Caco-2 (cell line): ENCODE data around the gene AIG1. TPM values are rescaled to one million over a fixed set of nuclear protein-coding genes. Genes with fewer than 3 reads are reported as not detected.

Source experiments
- BruUV-seq: library from RNA; stranded (reverse); fragments of 400-500 nt; replicated peaks from 2 replicates; lab custom pipeline; 2021; lab: Mats Ljungman, UMichigan
- CTCF ChIA-PET: fragments of 300-600 bp; sonication (Branson Sonifier 250); formaldehyde crosslinking; loops from one replicate; lab custom pipeline; 2022; ENCODE audit warnings: antibody characterized with exemption; lab: Charles Lee
- POLR2A ChIA-PET: fragments of 300-600 bp; sonication (Branson Sonifier 250); formaldehyde crosslinking; loops from one replicate; lab custom pipeline; 2022; ENCODE audit warnings: antibody characterized with exemption; lab: Charles Lee
- DNase-seq, 2 experiments: peaks; one replicate each; pipeline versions ENCODE4 v3.0.0 to v3.0.0-alpha.2; 2020 to 2022
- H3K27me3 ChIP-seq: replicated peaks from 2 replicates; pipeline ENCODE4 v1.6.0; 2011; ENCODE audit warnings: low read length; ENCODE audit not compliant: control insufficient read depth, insufficient read depth
- H3K36me3 ChIP-seq: 2 replicates; pipeline ENCODE4 v1.5.1; 2011; ENCODE audit warnings: low read length; ENCODE audit not compliant: control insufficient read depth, insufficient read depth
- H3K4me1 ChIP-seq: fragments of 250-450 bp; sonication (Bioruptor Pico); 2 replicates; pipeline ENCODE4 v1.5.1; 2020; ENCODE audit warnings: mild to moderate bottlenecking
- H3K4me3 ChIP-seq: 2 replicates; pipeline ENCODE4 v1.5.1; 2011; ENCODE audit warnings: low read depth, mild to moderate bottlenecking, control low read depth, low read length
- H3K9me3 ChIP-seq: fragments of 250-450 bp; sonication (Bioruptor Pico); 2 replicates; pipeline ENCODE4 v1.5.1; 2020; ENCODE audit warnings: mild to moderate bottlenecking, moderate library complexity
- H3K27ac Mint-ChIP-seq: one replicate; pipeline ENCODE4 v1.8.0; 2022; ENCODE audit warnings: mixed read lengths; ENCODE audit not compliant: unreplicated experiment
- H3K27me3 Mint-ChIP-seq: one replicate; pipeline ENCODE4 v1.8.0; 2022; ENCODE audit warnings: mixed read lengths; ENCODE audit not compliant: insufficient read depth, unreplicated experiment
- H3K36me3 Mint-ChIP-seq: one replicate; pipeline ENCODE4 v1.8.0; 2022; ENCODE audit warnings: mild to moderate bottlenecking, mixed read lengths; ENCODE audit not compliant: insufficient read depth, unreplicated experiment
- H3K4me1 Mint-ChIP-seq: one replicate; pipeline ENCODE4 v1.8.0; 2022; ENCODE audit warnings: low read depth, mixed read lengths; ENCODE audit not compliant: unreplicated experiment
- H3K4me3 Mint-ChIP-seq: one replicate; pipeline ENCODE4 v1.8.0; 2022; ENCODE audit warnings: mild to moderate bottlenecking, moderate library complexity, mixed read lengths; ENCODE audit not compliant: unreplicated experiment
- H3K9me3 Mint-ChIP-seq: one replicate; pipeline ENCODE4 v1.8.0; 2022; ENCODE audit warnings: mixed read lengths; ENCODE audit not compliant: unreplicated experiment
- CTCF ChIP-seq, 2 experiments: fragments of 200-600 bp in 1 of 2; IDR thresholded peaks; 1 replicate in 1 of 2; 2 replicates in 1 of 2; pipeline versions ENCODE4 v1.5.1 to v1.8.0; 2011 to 2022; ENCODE audit warnings: antibody characterized with exemption in 1 of 2, control low read depth in 1 of 2, inconsistent platforms in 1 of 2, low read depth in 1 of 2, low read length in 1 of 2, mild to moderate bottlenecking in 1 of 2, moderate library complexity in 1 of 2; ENCODE audit not compliant: insufficient read depth in 1 of 2, severe bottlenecking in 1 of 2, unreplicated experiment in 1 of 2
- intact Hi-C: fragments of 100-400 bp; cut with micrococcal nuclease; formaldehyde crosslinking; loops from one replicate; pipeline ENCODE4 v1.10.0; 2022; ENCODE audit not compliant: unreplicated experiment
- total RNA-seq: library from RNA; stranded (reverse); gene quantifications from 2 replicates; pipeline ENCODE4 v1.2.3, GENCODE V29; 2022

The AIG1 gene
- total RNA-seq, 1 experiment from 2014 or later = 27.6 TPM

- BruUV-seq = no TSS peak
- H3K4me3 Mint-ChIP-seq = no peak overlapping the region
- ChIA-PET CTCF (no interaction called here), POLR2A (no interaction called here)
- no peaks in the 10 kb centered on the region for H3K4me1 ChIP-seq
- H3K27me3 ChIP-seq = no peaks in the 10 kb centered on the region
- no peak for DNase-seq
- H3K36me3 Mint-ChIP-seq = no peaks in the 10 kb centered on the region
- no peaks in the 10 kb centered on the region for H3K4me1 Mint-ChIP-seq
- no peaks in the 10 kb centered on the region for H3K9me3 ChIP-seq
- no peak overlapping the region for H3K4me3 ChIP-seq
- no peaks in the 10 kb centered on the region for H3K9me3 Mint-ChIP-seq
- intact Hi-C loops = no loop called here
- H3K27ac Mint-ChIP-seq = no peak overlapping the region
- H3K36me3 ChIP-seq = no peaks in the 10 kb centered on the region
- no peak for TF ChIP-seq CTCF (IDR thresholded peaks at IDR 0.05; ENCODE audit: insufficient read depth in 1 of 2, low read depth in 1 of 2, low read length in 1 of 2, severe bottlenecking in 1 of 2, unreplicated experiment in 1 of 2)
- H3K27me3 Mint-ChIP-seq = peaks cover 3% of the 10 kb centered on the region
Observed at GRCh38 chr6:143361536-143362191, 301.0 kb downstream of the AIG1 start.

- intact Hi-C loops = no loop called here
- Histone ChIP-seq H3K27me3 (no peaks in the 10 kb centered on the region), H3K9me3 (no peaks in the 10 kb centered on the region), H3K4me1 (no peaks in the 10 kb centered on the region), H3K36me3 (no peaks in the 10 kb centered on the region), H3K4me3 (no peak overlapping the region)
- Mint-ChIP-seq H3K27me3 (peaks cover 3% of the 10 kb centered on the region), H3K4me3 (no peak overlapping the region), H3K4me1 (no peaks in the 10 kb centered on the region), H3K36me3 (no peaks in the 10 kb centered on the region), H3K27ac (no peak overlapping the region), H3K9me3 (no peaks in the 10 kb centered on the region)
- no peak for TF ChIP-seq CTCF (IDR thresholded peaks at IDR 0.05; ENCODE audit: insufficient read depth in 1 of 2, low read depth in 1 of 2, low read length in 1 of 2, severe bottlenecking in 1 of 2, unreplicated experiment in 1 of 2)
- POLR2A ChIA-PET = no interaction called here
- no TSS peak for BruUV-seq
- no peak for DNase-seq
- CTCF ChIA-PET = no interaction called here
Observed at GRCh38 chr6:143362192-143362558, 301.5 kb downstream of the AIG1 start.

- ChIA-PET POLR2A (no interaction called here), CTCF (no interaction called here)
- BruUV-seq = no TSS peak
- Histone ChIP-seq H3K9me3 (no peaks in the 10 kb centered on the region), H3K36me3 (no peaks in the 10 kb centered on the region), H3K4me1 (no peaks in the 10 kb centered on the region), H3K27me3 (no peaks in the 10 kb centered on the region), H3K4me3 (no peak overlapping the region)
- H3K27me3 Mint-ChIP-seq = peaks cover 3% of the 10 kb centered on the region
- H3K4me1 Mint-ChIP-seq = no peaks in the 10 kb centered on the region
- intact Hi-C loops = no loop called here
- H3K36me3 Mint-ChIP-seq = no peaks in the 10 kb centered on the region
- no peak overlapping the region for H3K27ac Mint-ChIP-seq
- no peak overlapping the region for H3K4me3 Mint-ChIP-seq
- TF ChIP-seq CTCF (IDR thresholded peaks at IDR 0.05; ENCODE audit: insufficient read depth in 1 of 2, low read depth in 1 of 2, low read length in 1 of 2, severe bottlenecking in 1 of 2, unreplicated experiment in 1 of 2) = no peak
- no peaks in the 10 kb centered on the region for H3K9me3 Mint-ChIP-seq
- no peak for DNase-seq
Observed at GRCh38 chr6:143363299-143363698, 302.6 kb downstream of the AIG1 start.
